Stomach (tissue), 9 donors: Measurements from ENCODE around the gene TMEM98. TPM values are rescaled to one million over a fixed set of nuclear protein-coding genes. Genes with fewer than 3 reads are reported as not detected.

ENCODE experiments used
- DNase-seq, 2 donors: peaks; one replicate each; pipeline versions ENCODE4 v3.0.0 to v3.0.0-alpha.2; 2013 to 2019
- H3K27ac ChIP-seq, 5 donors: fragments of 200-600 bp in 4 of 5; sonication (generic) in 4 of 5; one replicate each; pipeline ENCODE4 v1.5.1; 2013 to 2019; ENCODE audit warnings: mild to moderate bottlenecking in 1 of 5, moderate library complexity in 1 of 5
- H3K27me3 ChIP-seq, 3 donors: fragments of 200-600 bp; sonication (generic); one replicate each; pipeline ENCODE4 v1.5.1; 2017 to 2019; ENCODE audit warnings: mixed run types in 1 of 3
- H3K36me3 ChIP-seq, 4 donors: fragments of 200-600 bp; sonication (generic); 1 replicate in 3 of 4; 2 replicates in 1 of 4; pipeline ENCODE4 v1.5.1; 2016 to 2019
- H3K4me1 ChIP-seq, 4 donors: fragments of 200-600 bp; sonication (generic); one replicate each; pipeline ENCODE4 v1.5.1; 2016 to 2019
- H3K4me3 ChIP-seq, 4 donors: fragments of 200-600 bp; sonication (generic) in 3 of 4; one replicate each; pipeline ENCODE4 v1.5.1; 2016 to 2019; ENCODE audit warnings: mild to moderate bottlenecking in 1 of 4
- H3K9me3 ChIP-seq, 4 donors: fragments of 200-600 bp; sonication (generic); one replicate each; pipeline ENCODE4 v1.5.1; 2016 to 2019
- EP300 ChIP-seq: sonication (generic); formaldehyde crosslinking; IDR thresholded peaks from one replicate; pipeline ENCODE4 v1.6.1; 2017; ENCODE audit warnings: antibody characterized with exemption
- POLR2A ChIP-seq, 4 donors: fragments of 450-650 bp; IDR thresholded peaks; one replicate each; pipeline ENCODE4 v1.6.1; 2016; ENCODE audit warnings: antibody characterized with exemption in 4 of 4, control low read depth in 2 of 4, mild to moderate bottlenecking in 1 of 4, moderate library complexity in 1 of 4
- POLR2AphosphoS5 ChIP-seq, 3 donors: sonication (generic); formaldehyde crosslinking; IDR thresholded peaks; one replicate each; pipeline ENCODE4 v1.6.1; 2016; ENCODE audit warnings: antibody characterized with exemption in 3 of 3
- WGBS, 5 donors: extraction: QIAGEN DNeasy Blood & Tissue Kit in 3 of 5; methylation state at CpG; one replicate each; pipeline versions ENCODE4 v1.1.5 to v1.1.7; 2013 to 2018; 5-methylcytosine and 5-hydroxymethylcytosine counted together
- intact Hi-C: fragments of 100-400 bp; cut with DNase I; formaldehyde crosslinking; loops from one replicate; pipeline ENCODE4 v1.15.1; 2023; ENCODE audit warnings: low total_unique reads
- polyA plus RNA-seq, 3 donors: library from polyadenylated mRNA; stranded (reverse); fragments of 200-250 nt; gene quantifications; one replicate each; pipeline ENCODE4 v1.2.3, GENCODE V29; 2013
- total RNA-seq, 5 donors: library from RNA; depleted of rRNA; stranded (reverse); fragments of >200 nt; gene quantifications; one replicate each; pipeline versions ENCODE4 v1.1.0 to v1.2.3, GENCODE V29; 2014 to 2016
- TF ChIP-seq, protein P1 (sequence below), 7 experiments: fragments of 450-650 bp in 4 of 7; fragments of 200-600 bp in 3 of 7; sonication (generic) in 3 of 7; IDR thresholded peaks; one replicate each; pipeline ENCODE4 v1.5.1; 2016 to 2019; ENCODE audit warnings: antibody characterized with exemption in 7 of 7, control low read depth in 2 of 7, mild to moderate bottlenecking in 1 of 7
- donor health status: healthy with polysubstance abuse.
- donor health status: Bipolar disorder and iron deficiency.
- donor health status: healthy.

TMEM98 gene
- total and polyA plus RNA-seq, 8 donors: 43.7 to 161 (median 75.2) TPM

DNA sequence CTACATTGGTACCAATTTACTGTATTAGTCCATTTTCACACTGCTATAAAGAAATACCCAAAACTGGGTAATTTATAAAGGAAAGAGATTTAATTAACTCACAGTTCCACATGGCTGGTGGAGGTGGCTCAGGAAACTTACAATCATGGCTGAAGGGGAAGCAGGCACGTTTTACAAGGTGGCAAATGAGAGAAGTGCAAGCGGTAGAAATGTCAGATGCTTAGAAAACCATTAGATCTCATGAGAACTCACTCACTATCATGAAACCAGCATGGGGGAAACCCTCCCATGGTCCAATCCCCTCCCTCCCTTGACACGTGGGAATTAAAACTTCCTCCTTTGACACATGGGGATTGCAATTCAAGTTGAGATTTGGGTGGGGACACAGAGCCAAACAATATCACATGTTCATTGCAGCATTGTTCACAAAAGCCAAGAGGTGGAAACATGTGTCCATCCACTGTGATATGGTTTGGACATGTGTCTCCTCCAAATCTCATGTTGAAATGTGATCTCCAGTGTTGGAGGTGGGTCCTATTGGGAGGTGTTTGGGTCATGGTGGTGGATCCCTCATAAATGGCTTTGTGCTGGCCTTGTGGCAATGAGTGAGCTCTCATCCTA, 60.6 kb downstream of the TMEM98 start:
- intact Hi-C loops: no loop called here
- Histone ChIP-seq H3K36me3 (no peaks in the 10 kb centered on the region), H3K4me1 (peaks cover 0 to 9% (median 2%) of the 10 kb centered on the region in 4 donors), H3K4me3 (no peak overlapping the region), H3K9me3 (peaks cover 0 to 15% (median 9%) of the 10 kb centered on the region in 4 donors), H3K27me3 (no peaks in the 10 kb centered on the region), H3K27ac (no peak overlapping the region)
- DNase-seq: no peak
- 59 to 82% (median 72%) methylated on average over 3 of the region's 3 CpGs for WGBS, 5 donors
- TF ChIP-seq POLR2AphosphoS5 (IDR thresholded peaks at IDR 0.05) (no peak), EP300 (no peak), POLR2A (IDR thresholded peaks at IDR 0.05) (no peak)
- TF ChIP-seq, protein P1, sequence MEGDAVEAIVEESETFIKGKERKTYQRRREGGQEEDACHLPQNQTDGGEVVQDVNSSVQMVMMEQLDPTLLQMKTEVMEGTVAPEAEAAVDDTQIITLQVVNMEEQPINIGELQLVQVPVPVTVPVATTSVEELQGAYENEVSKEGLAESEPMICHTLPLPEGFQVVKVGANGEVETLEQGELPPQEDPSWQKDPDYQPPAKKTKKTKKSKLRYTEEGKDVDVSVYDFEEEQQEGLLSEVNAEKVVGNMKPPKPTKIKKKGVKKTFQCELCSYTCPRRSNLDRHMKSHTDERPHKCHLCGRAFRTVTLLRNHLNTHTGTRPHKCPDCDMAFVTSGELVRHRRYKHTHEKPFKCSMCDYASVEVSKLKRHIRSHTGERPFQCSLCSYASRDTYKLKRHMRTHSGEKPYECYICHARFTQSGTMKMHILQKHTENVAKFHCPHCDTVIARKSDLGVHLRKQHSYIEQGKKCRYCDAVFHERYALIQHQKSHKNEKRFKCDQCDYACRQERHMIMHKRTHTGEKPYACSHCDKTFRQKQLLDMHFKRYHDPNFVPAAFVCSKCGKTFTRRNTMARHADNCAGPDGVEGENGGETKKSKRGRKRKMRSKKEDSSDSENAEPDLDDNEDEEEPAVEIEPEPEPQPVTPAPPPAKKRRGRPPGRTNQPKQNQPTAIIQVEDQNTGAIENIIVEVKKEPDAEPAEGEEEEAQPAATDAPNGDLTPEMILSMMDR (IDR thresholded peaks at IDR 0.05): no peak

DNA sequence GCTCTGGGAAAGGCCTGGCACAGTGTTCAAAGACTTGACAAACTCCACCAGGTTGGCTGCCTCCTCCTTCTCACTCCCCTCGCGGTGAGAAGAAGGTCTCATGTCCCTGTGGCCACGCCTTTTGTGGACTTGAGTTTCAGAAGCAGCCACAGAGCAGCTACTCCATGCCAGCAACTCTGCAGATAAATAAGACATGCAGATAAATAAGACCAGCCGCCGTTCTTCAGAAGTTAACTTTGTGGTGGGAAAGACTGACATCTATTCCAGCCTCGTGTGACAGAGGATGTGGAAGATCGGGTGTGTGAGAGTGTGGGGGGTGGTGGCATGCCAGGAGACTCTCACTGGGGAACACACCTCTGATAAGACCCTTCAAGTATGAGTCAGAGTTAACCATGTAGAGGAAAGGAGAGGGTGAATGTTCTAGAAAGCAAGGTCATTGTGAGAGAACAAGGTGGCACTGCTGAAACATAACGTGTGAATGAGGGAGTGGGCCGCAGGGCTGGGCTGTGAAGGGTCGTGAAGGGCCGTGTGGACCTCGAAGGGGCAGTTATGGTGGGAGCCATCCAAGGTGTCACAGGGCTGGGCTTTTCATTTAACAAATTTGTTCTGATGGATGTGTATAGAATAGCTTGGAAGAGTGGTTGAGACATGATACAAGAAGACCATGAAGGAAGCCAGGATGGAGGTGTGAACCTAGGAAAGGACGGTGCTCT, 64.5 kb downstream of the TMEM98 start:
- intact Hi-C loops: no loop called here
- WGBS, 5 donors: 46 to 58% (median 48%) methylated on average over 13 of the region's 13 CpGs
- Histone ChIP-seq H3K27ac (no peak overlapping the region), H3K9me3 (peaks cover 0 to 11% (median 6%) of the 10 kb centered on the region in 4 donors), H3K27me3 (peaks cover 0 to 3% (median under 1%) of the 10 kb centered on the region in 3 donors), H3K4me1 (peaks cover 0 to 9% (median 2%) of the 10 kb centered on the region in 4 donors), H3K4me3 (no peak overlapping the region), H3K36me3 (no peaks in the 10 kb centered on the region)
- peak; percentile 44 to 48 for DNase-seq
- TF ChIP-seq POLR2A (IDR thresholded peaks at IDR 0.05) (no peak), EP300 (no peak), POLR2AphosphoS5 (IDR thresholded peaks at IDR 0.05) (no peak)
- TF ChIP-seq, protein P1 (IDR thresholded peaks at IDR 0.05): no peak

DNA sequence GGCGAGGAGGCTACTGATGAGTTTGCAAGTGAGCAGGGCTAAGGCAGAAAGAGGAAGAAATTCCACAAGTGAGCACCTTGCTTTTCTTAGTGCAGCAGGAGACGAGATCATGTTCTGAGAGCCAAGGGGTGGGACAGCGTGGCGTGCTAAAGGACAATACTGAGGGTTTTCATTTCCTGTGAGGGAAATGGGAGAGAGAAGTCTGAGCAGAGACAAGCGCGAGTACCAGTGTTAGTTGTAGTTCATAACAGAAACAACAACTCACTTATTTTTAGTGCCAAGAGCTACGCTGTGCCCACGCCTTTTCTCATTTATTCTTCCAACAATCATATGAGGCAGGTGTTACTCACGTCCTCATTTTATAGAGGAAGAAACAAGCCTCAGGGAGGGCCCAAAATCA, 66.0 kb downstream of the TMEM98 start:
- no peak for DNase-seq

More for the DNA sequence above, 66.0 kb downstream of the TMEM98 start:
- Histone ChIP-seq H3K9me3 (peaks cover 0 to 2% (median 0%) of the 10 kb centered on the region in 4 donors), H3K27me3 (peaks cover 0 to 12% (median 4%) of the 10 kb centered on the region in 3 donors), H3K27ac (no peak overlapping the region), H3K36me3 (no peaks in the 10 kb centered on the region), H3K4me1 (peaks cover 0 to 17% (median 11%) of the 10 kb centered on the region in 4 donors), H3K4me3 (no peak overlapping the region)
- 60 to 78% (median 70%) methylated on average over 9 of the region's 9 CpGs for WGBS, 5 donors
- TF ChIP-seq POLR2A (IDR thresholded peaks at IDR 0.05) (no peak), EP300 (no peak), POLR2AphosphoS5 (IDR thresholded peaks at IDR 0.05) (no peak)
- TF ChIP-seq, protein P1 (IDR thresholded peaks at IDR 0.05): no peak
- intact Hi-C loops: no loop called here

Other genes starting within 250 kb of the TMEM98 start
- gene MYO1D, start 51.0 kb upstream of the TMEM98 start, total RNA-seq: 100 to 1,000 TPM in 3 of 5 donors, 10 to 100 TPM in 2; 69.3 to 727 (median 106) TPM
- gene MYO1D, start 51.0 kb upstream of the TMEM98 start, polyA plus RNA-seq: 10 to 100 TPM; 11.6 to 14.5 (median 13.5) TPM
- gene SPACA3, start 63.7 kb downstream of the TMEM98 start, total RNA-seq: not detected
- gene SPACA3, start 63.7 kb downstream of the TMEM98 start, polyA plus RNA-seq: under 1 TPM in 1 of 3 donors, not detected in 2; 0.15 TPM